ENCODE results near the gene TGFBR2. TPM values are rescaled to one million over a fixed set of nuclear protein-coding genes. Genes with fewer than 3 reads are reported as not detected.

The TGFBR2 gene
- total RNA-seq, 4 donors from 2014 or later = 95.3 to 255 (median 211) TPM

DNA sequence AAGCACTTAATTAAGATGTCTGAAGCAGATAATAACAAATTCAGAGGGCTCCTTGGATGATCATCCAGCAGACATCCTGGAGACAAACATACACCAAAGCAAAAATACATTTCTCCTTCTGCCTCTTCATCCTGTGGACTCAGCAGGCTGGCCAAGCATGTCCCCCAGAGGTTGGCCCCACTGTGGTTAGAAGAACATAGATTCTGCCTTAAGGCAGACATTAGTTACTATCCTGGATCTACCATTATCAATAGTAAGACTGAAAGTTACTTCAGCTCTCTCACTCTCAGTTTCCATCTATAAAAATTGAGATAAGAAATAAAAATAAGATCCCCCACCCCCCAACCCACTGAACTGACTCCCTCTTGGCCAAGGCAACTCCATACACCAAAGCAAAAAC, 28.6 kb upstream of the TGFBR2 start:
- Histone ChIP-seq H3K27me3 (no peaks in the 10 kb centered on the region), H3K36me3 (no peaks in the 10 kb centered on the region), H3K4me3 (no peak overlapping the region), H3K27ac (peak overlapping the region in 1 of 2 donors; percentile 25), H3K4me1 (no peaks in the 10 kb centered on the region), H3K9me3 (no peaks in the 10 kb centered on the region)
- no peak for TF ChIP-seq POLR2A (IDR thresholded peaks at IDR 0.05)
- TF ChIP-seq, protein P1, sequence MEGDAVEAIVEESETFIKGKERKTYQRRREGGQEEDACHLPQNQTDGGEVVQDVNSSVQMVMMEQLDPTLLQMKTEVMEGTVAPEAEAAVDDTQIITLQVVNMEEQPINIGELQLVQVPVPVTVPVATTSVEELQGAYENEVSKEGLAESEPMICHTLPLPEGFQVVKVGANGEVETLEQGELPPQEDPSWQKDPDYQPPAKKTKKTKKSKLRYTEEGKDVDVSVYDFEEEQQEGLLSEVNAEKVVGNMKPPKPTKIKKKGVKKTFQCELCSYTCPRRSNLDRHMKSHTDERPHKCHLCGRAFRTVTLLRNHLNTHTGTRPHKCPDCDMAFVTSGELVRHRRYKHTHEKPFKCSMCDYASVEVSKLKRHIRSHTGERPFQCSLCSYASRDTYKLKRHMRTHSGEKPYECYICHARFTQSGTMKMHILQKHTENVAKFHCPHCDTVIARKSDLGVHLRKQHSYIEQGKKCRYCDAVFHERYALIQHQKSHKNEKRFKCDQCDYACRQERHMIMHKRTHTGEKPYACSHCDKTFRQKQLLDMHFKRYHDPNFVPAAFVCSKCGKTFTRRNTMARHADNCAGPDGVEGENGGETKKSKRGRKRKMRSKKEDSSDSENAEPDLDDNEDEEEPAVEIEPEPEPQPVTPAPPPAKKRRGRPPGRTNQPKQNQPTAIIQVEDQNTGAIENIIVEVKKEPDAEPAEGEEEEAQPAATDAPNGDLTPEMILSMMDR (IDR thresholded peaks at IDR 0.05) = no peak
- no peak for DNase-seq
- intact Hi-C loops (cut with DNase I; ENCODE audit: low total_unique reads) = no loop called here

DNA sequence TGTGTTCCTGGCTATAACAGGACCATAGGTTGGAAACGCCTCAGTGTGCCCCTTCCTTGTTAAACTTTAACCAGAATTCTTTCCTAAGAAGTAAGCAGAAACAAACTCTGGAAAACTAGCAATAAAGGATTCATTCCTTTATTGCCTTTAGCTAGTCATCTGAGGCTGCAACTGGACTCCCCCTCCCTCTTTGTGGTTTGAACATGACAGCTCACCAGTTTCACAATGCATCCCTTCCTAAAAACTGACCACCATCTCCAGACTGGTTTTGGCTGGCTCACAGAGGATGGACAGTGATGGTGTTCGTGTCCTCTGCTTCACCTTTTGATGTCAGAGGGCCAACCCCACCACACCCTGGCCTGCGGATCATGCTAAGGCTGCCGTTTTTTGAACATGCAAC, 27.9 kb upstream of the TGFBR2 start:
- Histone ChIP-seq H3K27ac (peak overlapping the region in 1 of 2 donors; percentile 25), H3K4me1 (no peaks in the 10 kb centered on the region), H3K4me3 (no peak overlapping the region), H3K27me3 (no peaks in the 10 kb centered on the region), H3K9me3 (no peaks in the 10 kb centered on the region), H3K36me3 (no peaks in the 10 kb centered on the region)
- DNase-seq = peak; percentile 64 to 71
- intact Hi-C loops (cut with DNase I; ENCODE audit: low total_unique reads) = no loop called here
- TF ChIP-seq, protein P1 (IDR thresholded peaks at IDR 0.05) = no peak
- no peak for TF ChIP-seq POLR2A (IDR thresholded peaks at IDR 0.05)

DNA sequence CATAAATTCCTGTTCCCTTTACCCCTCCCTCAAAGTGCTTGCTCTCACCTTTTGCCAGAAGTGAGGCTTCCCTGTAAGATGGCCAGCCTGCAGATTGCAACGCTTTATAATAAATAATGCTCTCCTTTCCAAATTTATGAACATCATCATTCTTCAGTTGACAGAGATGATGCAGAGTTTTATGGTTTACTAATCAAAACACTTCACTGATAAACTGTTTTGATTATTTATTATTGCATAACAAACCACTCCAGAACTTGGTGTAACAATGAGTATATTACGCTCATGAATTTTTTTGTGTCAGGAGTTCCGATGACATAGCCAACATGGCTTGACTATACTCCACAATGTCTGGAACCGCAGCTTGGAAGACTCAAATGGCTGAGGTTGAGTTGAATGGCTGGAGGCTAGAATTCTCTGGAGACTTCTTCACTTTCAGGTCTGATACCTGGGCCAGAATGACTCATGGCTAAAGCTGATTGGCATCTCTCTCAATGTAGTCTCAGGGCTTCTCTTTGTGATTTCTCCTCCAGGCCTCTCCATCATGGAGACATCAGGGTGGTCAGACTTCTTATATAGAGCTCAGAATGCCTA, 27.3 kb upstream of the TGFBR2 start:
- peak; percentile 29 to 30 for DNase-seq
- Histone ChIP-seq H3K9me3 (no peaks in the 10 kb centered on the region), H3K27me3 (no peaks in the 10 kb centered on the region), H3K27ac (no peak overlapping the region), H3K4me1 (no peaks in the 10 kb centered on the region), H3K36me3 (no peaks in the 10 kb centered on the region), H3K4me3 (no peak overlapping the region)
- TF ChIP-seq, protein P1 (IDR thresholded peaks at IDR 0.05) = no peak
- no peak for TF ChIP-seq POLR2A (IDR thresholded peaks at IDR 0.05)
- intact Hi-C loops (cut with DNase I; ENCODE audit: low total_unique reads) = no loop called here

DNA sequence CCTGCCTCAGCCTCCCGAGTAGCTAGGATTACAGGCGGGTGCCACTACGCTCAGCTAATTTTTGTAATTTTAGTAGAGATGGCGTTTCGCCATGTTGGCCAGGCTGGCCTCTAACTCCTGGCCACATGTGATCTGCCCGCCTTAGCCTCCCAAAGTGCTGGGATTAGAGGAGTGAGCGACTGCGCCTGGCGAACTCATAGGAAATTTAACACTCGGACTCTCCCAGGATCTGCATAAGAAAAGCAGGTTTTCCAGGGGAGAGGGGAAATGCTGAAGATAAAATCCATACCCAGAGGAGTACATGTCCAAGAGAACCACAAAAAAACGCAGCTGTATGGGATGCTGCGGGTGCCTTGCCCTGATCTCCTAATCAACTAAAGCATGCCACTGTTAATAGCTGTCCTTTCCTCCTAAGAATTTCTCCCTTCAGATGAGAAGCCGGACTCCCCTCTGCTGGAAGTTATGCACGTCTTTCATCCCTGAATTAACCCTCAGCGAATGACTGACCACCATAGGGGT, 25.3 kb upstream of the TGFBR2 start:
- H3K4me1 ChIP-seq = no peaks in the 10 kb centered on the region
- intact Hi-C loops (cut with DNase I; ENCODE audit: low total_unique reads) = no loop called here
- no peak overlapping the region for H3K4me3 ChIP-seq
- TF ChIP-seq, protein P1 (IDR thresholded peaks at IDR 0.05) = no peak
- TF ChIP-seq POLR2A (IDR thresholded peaks at IDR 0.05) = no peak
- no peak for DNase-seq
- H3K27me3 ChIP-seq = no peaks in the 10 kb centered on the region
- H3K9me3 ChIP-seq = no peaks in the 10 kb centered on the region
- H3K36me3 ChIP-seq = no peaks in the 10 kb centered on the region
- no peak overlapping the region for H3K27ac ChIP-seq

DNA sequence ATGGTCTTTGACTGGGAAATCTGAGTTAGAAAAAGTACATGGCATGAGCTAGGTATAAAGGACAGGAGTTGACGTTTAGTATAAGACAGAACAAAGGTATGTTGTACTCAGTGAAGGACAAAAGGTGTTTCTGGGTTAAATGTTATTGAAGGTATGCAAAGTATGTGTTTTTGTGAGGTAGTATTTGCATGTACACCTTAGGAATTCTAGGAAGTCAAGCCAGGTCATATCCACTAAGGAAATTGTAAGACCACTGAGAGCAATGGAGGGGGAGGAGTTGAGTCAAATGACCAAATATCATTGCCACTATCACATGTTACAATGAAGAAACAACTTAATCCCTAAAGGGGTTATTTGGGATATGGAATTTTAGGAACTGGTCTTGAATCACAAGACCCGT, 24.4 kb upstream of the TGFBR2 start:
- H3K9me3 ChIP-seq = no peaks in the 10 kb centered on the region
- H3K4me1 ChIP-seq = no peaks in the 10 kb centered on the region
- no peak overlapping the region for H3K4me3 ChIP-seq
- H3K36me3 ChIP-seq = no peaks in the 10 kb centered on the region
- no peak overlapping the region for H3K27ac ChIP-seq
- no peaks in the 10 kb centered on the region for H3K27me3 ChIP-seq
- intact Hi-C loops (cut with DNase I; ENCODE audit: low total_unique reads) = no loop called here
- no peak for DNase-seq
- TF ChIP-seq, protein P1 (IDR thresholded peaks at IDR 0.05) = no peak
- no peak for TF ChIP-seq POLR2A (IDR thresholded peaks at IDR 0.05)

Measured in uterus (tissue), 4 donors.